ENCODE measurements around the gene CCL20. TPM values are rescaled to one million over a fixed set of nuclear protein-coding genes. Genes with fewer than 3 reads are reported as not detected.
"Not testable (repeated sequence)": the region's sequence is repeated elsewhere in the genome, so short reads cannot be mapped to it uniquely, and the experiment has no call there.

CCL20 gene
- total RNA-seq, 1 donor from 2014 or later = 3.7 TPM

- no peaks in the 10 kb centered on the region for H3K27me3 ChIP-seq (ENCODE audit: control insufficient read depth, insufficient read depth, low read length)
- H3K36me3 ChIP-seq (ENCODE audit: control insufficient read depth, insufficient read depth, low read length) = no peaks in the 10 kb centered on the region
- H3K4me3 ChIP-seq (ENCODE audit: low read depth, low read length) = no peak overlapping the region
- DNase-seq (ENCODE audit: low read depth) (no peak), FAIRE-seq (no peak)
- no peak for TF ChIP-seq CTCF (IDR thresholded peaks at IDR 0.05; ENCODE audit: insufficient read depth, low read length, severe bottlenecking)
Observed at GRCh38 chr2:227793148-227793712, 20.4 kb upstream of the CCL20 start.

- Histone ChIP-seq H3K4me3 (ENCODE audit: low read depth, low read length) (no peak overlapping the region), H3K36me3 (ENCODE audit: control insufficient read depth, insufficient read depth, low read length) (no peaks in the 10 kb centered on the region), H3K27me3 (ENCODE audit: control insufficient read depth, insufficient read depth, low read length) (no peaks in the 10 kb centered on the region)
- FAIRE-seq (no peak), DNase-seq (ENCODE audit: low read depth) (peak; percentile 70)
- no peak for TF ChIP-seq CTCF (IDR thresholded peaks at IDR 0.05; ENCODE audit: insufficient read depth, low read length, severe bottlenecking)
Observed at GRCh38 chr2:227796045-227796711, 17.5 kb upstream of the CCL20 start.

- not testable (repeated sequence) for H3K36me3 ChIP-seq (ENCODE audit: control insufficient read depth, insufficient read depth, low read length); H3K4me3 ChIP-seq (ENCODE audit: low read depth, low read length); H3K27me3 ChIP-seq (ENCODE audit: control insufficient read depth, insufficient read depth, low read length); FAIRE-seq; DNase-seq (ENCODE audit: low read depth)
Observed at GRCh38 chr2:227796768-227797167, 16.9 kb upstream of the CCL20 start.

- H3K36me3 ChIP-seq (ENCODE audit: control insufficient read depth, insufficient read depth, low read length) = no peaks in the 10 kb centered on the region
- no peak overlapping the region for H3K4me3 ChIP-seq (ENCODE audit: low read depth, low read length)
- no peak for TF ChIP-seq CTCF (IDR thresholded peaks at IDR 0.05; ENCODE audit: insufficient read depth, low read length, severe bottlenecking)
- H3K27me3 ChIP-seq (ENCODE audit: control insufficient read depth, insufficient read depth, low read length) = no peaks in the 10 kb centered on the region
- FAIRE-seq = no peak
- no peak for DNase-seq (ENCODE audit: low read depth)
Observed at GRCh38 chr2:227799202-227799601, 14.4 kb upstream of the CCL20 start.

GRCh38 chr2:227802882-227803281, 10.8 kb upstream of the CCL20 start:
- TF ChIP-seq CTCF (IDR thresholded peaks at IDR 0.05; ENCODE audit: insufficient read depth, low read length, severe bottlenecking) = no peak
- no peak for DNase-seq (ENCODE audit: low read depth)
- Histone ChIP-seq H3K4me3 (ENCODE audit: low read depth, low read length) (no peak overlapping the region), H3K36me3 (ENCODE audit: control insufficient read depth, insufficient read depth, low read length) (no peaks in the 10 kb centered on the region), H3K27me3 (ENCODE audit: control insufficient read depth, insufficient read depth, low read length) (no peaks in the 10 kb centered on the region)
- FAIRE-seq = no peak

- DNase-seq (ENCODE audit: low read depth) (no peak), FAIRE-seq (no peak)
- Histone ChIP-seq H3K36me3 (ENCODE audit: control insufficient read depth, insufficient read depth, low read length) (no peaks in the 10 kb centered on the region), H3K4me3 (ENCODE audit: low read depth, low read length) (no peak overlapping the region), H3K27me3 (ENCODE audit: control insufficient read depth, insufficient read depth, low read length) (no peaks in the 10 kb centered on the region)
- TF ChIP-seq CTCF (IDR thresholded peaks at IDR 0.05; ENCODE audit: insufficient read depth, low read length, severe bottlenecking) = no peak
Observed at GRCh38 chr2:227804975-227805374, 8.7 kb upstream of the CCL20 start.

All from bronchial epithelial cell (primary cell).